Esophagus muscularis mucosa (tissue), 4 donors: ENCODE data around the gene PGAM5.

Source experiments
- CTCF ChIP-seq, 3 experiments: fragments of 200-600 bp in 2 of 3; fragments of 450-650 bp in 1 of 3; sonication (generic) in 2 of 3; IDR thresholded peaks; one replicate each; pipeline ENCODE4 v1.5.1; 2017 to 2019; ENCODE audit warnings: antibody characterized with exemption in 3 of 3, mild to moderate bottlenecking in 2 of 3, moderate library complexity in 1 of 3
- EP300 ChIP-seq: sonication (generic); formaldehyde crosslinking; IDR thresholded peaks from one replicate; pipeline ENCODE4 v1.6.1; 2017; ENCODE audit warnings: antibody characterized with exemption
- POLR2A ChIP-seq: fragments of 450-650 bp; IDR thresholded peaks from one replicate; pipeline ENCODE4 v1.6.1; 2017; ENCODE audit warnings: antibody characterized with exemption, moderate library complexity, mild to moderate bottlenecking, low read depth
- POLR2AphosphoS5 ChIP-seq, 2 donors: sonication (generic); formaldehyde crosslinking; IDR thresholded peaks; one replicate each; pipeline ENCODE4 v1.6.1; 2017; ENCODE audit warnings: antibody characterized with exemption in 2 of 2

GRCh38 chr12:132736913-132737312, 26.3 kb downstream of the PGAM5 start:
- no peak for TF ChIP-seq POLR2AphosphoS5 (IDR thresholded peaks at IDR 0.05)
- TF ChIP-seq CTCF (IDR thresholded peaks at IDR 0.05): no peak
- TF ChIP-seq EP300: no peak
- no peak for TF ChIP-seq POLR2A
